Nephron progenitor cell (in vitro differentiated cells): Measurements from ENCODE around the gene FBXL17.

Experiments
- DNase-seq: peaks from one replicate; pipeline ENCODE4 v3.0.0; 2021
- H3K27ac Mint-ChIP-seq: 2 replicates; pipeline ENCODE4 v1.8.0; 2021; ENCODE audit warnings: mild to moderate bottlenecking, moderate library complexity, mixed read lengths
- H3K27me3 Mint-ChIP-seq: 2 replicates; pipeline ENCODE4 v1.8.0; 2021; ENCODE audit warnings: mild to moderate bottlenecking, low read depth, mixed read lengths; ENCODE audit not compliant: poor library complexity
- H3K36me3 Mint-ChIP-seq: 2 replicates; pipeline ENCODE4 v1.8.0; 2021; ENCODE audit warnings: low read depth, mixed read lengths
- H3K4me1 Mint-ChIP-seq: 2 replicates; pipeline ENCODE4 v1.8.0; 2021; ENCODE audit warnings: mixed read lengths
- H3K4me3 Mint-ChIP-seq: 2 replicates; pipeline ENCODE4 v1.8.0; 2021; ENCODE audit warnings: mild to moderate bottlenecking, moderate library complexity, mixed read lengths
- H3K9me3 Mint-ChIP-seq: 2 replicates; pipeline ENCODE4 v1.8.0; 2021; ENCODE audit warnings: mild to moderate bottlenecking, moderate library complexity, mixed read lengths
- CTCF ChIP-seq: fragments of 200-600 bp; sonication (generic); IDR thresholded peaks from 2 replicates; pipeline ENCODE4 v1.5.0; 2021; ENCODE audit warnings: antibody characterized with exemption

Gene FBXL17

GRCh38 chr5:107990881-107991810 is 390.8 kb downstream of the FBXL17 start:
- no peak for DNase-seq
- Mint-ChIP-seq H3K27ac (peak overlapping the region; percentile 55), H3K9me3 (no peaks in the 10 kb centered on the region), H3K4me1 (no peaks in the 10 kb centered on the region), H3K36me3 (no peaks in the 10 kb centered on the region), H3K27me3 (no peaks in the 10 kb centered on the region), H3K4me3 (no peak overlapping the region)
- TF ChIP-seq CTCF = no peak

DNA sequence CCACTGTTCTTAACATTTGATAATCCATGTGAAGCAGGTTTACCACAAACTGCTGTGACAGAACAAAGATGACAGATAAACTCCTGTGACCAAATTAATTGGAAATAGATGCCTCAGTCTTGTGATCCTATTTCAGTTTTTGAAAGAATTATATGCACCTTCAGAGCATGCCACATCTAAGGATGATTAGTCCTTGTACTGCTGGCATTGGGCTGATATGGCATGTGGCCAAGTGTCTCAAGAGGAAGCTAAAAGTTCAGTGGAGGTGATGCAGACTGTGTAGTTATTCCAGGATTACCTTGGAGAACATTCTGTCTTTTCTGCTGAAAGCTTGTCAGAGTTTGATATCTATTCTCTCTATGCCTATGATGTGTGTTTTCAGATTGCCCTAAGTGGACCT is 396.8 kb downstream of the FBXL17 start:
- H3K27me3 Mint-ChIP-seq = no peaks in the 10 kb centered on the region
- peaks cover 16% of the 10 kb centered on the region for H3K4me1 Mint-ChIP-seq
- no peaks in the 10 kb centered on the region for H3K9me3 Mint-ChIP-seq
- no peak for DNase-seq
- no peak overlapping the region for H3K27ac Mint-ChIP-seq
- H3K36me3 Mint-ChIP-seq = no peaks in the 10 kb centered on the region
- no peak overlapping the region for H3K4me3 Mint-ChIP-seq
- no peak for TF ChIP-seq CTCF

GRCh38 chr5:107982703-107983425 is 399.0 kb downstream of the FBXL17 start:
- H3K4me1 Mint-ChIP-seq = peaks cover 20% of the 10 kb centered on the region
- H3K27ac Mint-ChIP-seq = peak overlapping the region; percentile 91
- no peak for DNase-seq
- TF ChIP-seq CTCF = no peak
- H3K4me3 Mint-ChIP-seq = no peak overlapping the region
- H3K27me3 Mint-ChIP-seq = no peaks in the 10 kb centered on the region
- no peaks in the 10 kb centered on the region for H3K9me3 Mint-ChIP-seq
- H3K36me3 Mint-ChIP-seq = no peaks in the 10 kb centered on the region

GRCh38 chr5:107980923-107981692 is 400.8 kb downstream of the FBXL17 start:
- H3K27ac Mint-ChIP-seq = peak overlapping the region; percentile 36
- H3K36me3 Mint-ChIP-seq = no peaks in the 10 kb centered on the region
- no peak for DNase-seq
- no peak for TF ChIP-seq CTCF
- H3K9me3 Mint-ChIP-seq = no peaks in the 10 kb centered on the region
- H3K27me3 Mint-ChIP-seq = no peaks in the 10 kb centered on the region
- peaks cover 20% of the 10 kb centered on the region for H3K4me1 Mint-ChIP-seq
- H3K4me3 Mint-ChIP-seq = no peak overlapping the region

DNA sequence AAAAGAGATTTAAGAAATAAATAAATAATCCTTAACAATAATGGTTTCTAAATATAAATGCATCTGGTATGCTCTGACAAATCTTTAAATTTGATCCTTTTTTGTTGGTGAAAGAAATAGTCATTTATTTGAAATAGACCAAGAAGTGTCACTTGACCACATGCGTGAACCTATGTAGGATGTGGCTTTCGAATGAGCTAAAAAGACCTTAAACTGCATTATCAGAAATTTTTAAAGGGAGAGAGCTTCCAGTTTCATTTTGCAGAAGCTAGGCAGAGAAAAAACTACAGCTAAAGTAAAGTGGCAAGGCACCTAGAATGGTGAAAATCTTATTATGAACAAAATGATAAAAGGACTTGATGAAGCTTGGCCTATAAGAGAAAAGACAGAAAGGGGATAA is 402.0 kb downstream of the FBXL17 start:
- H3K9me3 Mint-ChIP-seq = no peaks in the 10 kb centered on the region
- no peak for TF ChIP-seq CTCF
- no peak overlapping the region for H3K27ac Mint-ChIP-seq
- H3K4me3 Mint-ChIP-seq = no peak overlapping the region
- DNase-seq = no peak
- H3K4me1 Mint-ChIP-seq = peaks cover 20% of the 10 kb centered on the region
- no peaks in the 10 kb centered on the region for H3K27me3 Mint-ChIP-seq
- no peaks in the 10 kb centered on the region for H3K36me3 Mint-ChIP-seq
